Embryonic facial prominence (tissue), 1 donor: ENCODE results near the gene TUBGCP6.
"Not testable (repeated sequence)": the region's sequence is repeated elsewhere in the genome, so short reads cannot be mapped to it uniquely, and the experiment has no call there.

Source experiments
- DNase-seq: peaks from one replicate; pipeline ENCODE4 v3.0.0-alpha.2; 2016; ENCODE audit errors: extremely low spot score

The TUBGCP6 gene

DNA sequence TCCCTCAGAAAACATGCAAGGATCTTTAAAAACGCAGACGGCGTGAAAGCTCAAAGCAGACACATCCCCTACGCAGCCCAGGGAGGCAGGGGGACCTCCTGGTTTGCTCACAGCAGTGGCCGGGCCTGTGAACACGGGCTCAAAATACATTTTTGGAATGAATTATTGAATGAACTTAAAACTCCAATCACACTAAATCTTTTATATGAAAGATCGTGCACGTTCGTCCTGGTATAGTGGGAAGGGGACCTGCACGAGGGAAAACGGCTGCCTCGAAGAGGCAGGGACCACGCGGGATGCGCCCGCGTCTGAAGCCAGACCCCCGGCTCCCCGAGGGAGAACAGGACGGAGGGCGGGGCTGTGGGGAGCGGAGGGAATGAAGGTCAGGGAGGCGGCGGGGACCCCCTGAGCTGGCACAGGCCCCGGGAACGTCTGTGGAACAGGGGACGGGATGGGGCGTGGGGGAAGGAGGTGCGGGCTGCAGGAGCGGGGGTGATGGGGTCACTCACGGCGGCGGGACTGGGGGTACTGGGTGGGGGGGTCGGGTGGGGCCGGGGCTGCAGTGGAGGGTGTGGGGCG lies 75.6 kb downstream of the TUBGCP6 start:
- DNase-seq, result no peak

DNA sequence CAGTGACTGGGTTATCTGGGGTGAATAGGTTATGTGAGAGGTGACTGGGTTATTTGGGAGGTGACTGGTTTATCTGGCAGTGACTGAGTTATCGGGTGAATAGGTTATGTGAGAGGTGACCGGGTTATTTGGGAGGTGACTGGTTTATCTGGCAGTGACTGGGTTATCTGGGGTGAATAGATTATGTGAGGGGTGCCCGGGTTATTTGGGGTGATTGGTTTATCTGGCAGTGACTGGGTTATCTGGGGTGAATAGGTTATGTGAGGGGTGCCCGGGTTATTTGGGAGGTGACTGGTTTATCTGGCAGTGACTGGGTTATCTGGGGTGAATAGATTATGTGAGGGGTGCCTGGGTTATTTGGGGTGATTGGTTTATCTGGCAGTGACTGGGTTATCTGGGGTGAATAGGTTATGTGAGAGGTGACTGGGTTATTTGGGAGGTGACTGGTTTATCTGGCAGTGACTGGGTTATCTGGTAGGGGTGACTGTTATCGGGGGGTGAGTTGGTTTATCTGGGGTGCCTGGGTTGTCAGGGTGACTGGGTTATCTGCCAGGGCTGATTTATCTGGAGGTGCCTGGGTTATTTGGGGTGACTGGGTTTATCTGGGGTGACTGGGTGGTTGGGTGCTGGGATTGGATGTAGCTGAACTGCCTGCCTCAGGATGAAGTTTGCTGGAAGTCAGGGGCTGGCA lies 76.2 kb downstream of the TUBGCP6 start:
- not testable (repeated sequence) for DNase-seq

DNA sequence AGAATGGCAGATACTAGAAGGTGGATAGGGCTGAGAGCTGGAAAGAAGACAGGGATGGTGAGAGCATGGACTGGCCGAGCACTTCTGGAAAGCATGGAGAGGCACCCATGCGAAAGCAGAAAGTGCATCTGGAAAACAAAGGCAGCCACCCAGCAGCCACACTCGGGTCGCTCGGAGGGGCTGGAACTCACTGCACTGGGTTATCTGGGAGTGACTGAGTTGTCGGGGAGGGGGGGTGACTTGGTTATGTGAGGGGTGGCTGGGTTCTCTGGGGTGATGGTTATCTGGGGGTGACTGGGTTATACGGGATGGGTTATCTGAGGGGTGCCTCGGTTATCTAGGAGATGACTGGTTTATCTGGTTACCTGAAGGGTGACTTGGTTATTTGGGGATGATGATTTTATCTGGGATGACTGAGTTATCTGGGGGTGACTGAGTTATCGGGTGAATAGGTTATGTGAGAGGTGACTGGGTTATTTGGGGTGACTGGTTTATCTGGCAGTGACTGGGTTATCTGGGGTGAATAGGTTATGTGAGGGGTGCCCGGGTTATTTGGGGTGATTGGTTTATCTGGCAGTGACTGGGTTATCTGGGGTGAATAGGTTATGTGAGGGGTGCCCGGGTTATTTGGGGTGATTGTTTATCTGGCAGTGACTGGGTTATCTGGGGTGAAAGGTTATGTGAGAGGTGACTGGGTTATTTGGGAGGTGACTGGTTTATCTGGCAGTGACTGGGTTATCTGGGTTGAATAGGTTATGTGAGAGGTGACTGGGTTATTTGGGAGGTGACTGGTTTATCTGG lies 76.9 kb downstream of the TUBGCP6 start:
- no peak for DNase-seq
